Astrocyte (in vitro differentiated cells and primary cell): ENCODE results near the gene ZNF438. TPM values are rescaled to one million over a fixed set of nuclear protein-coding genes. Genes with fewer than 3 reads are reported as not detected.

Experiments used
- DNase-seq: peaks from one replicate; pipeline ENCODE4 v3.0.0-alpha.2; 2010; ENCODE audit warnings: low read depth
- FAIRE-seq: peaks from 2 replicates; lab custom pipeline; 2011; peaks lifted over from hg19 to GRCh38; lab: Jason Lieb, UNC
- H2AFZ ChIP-seq: 2 replicates; pipeline ENCODE4 v1.6.0; 2012; ENCODE audit warnings: low read depth, low read length, inconsistent platforms
- H3K27ac ChIP-seq: 2 replicates; pipeline ENCODE4 v1.5.1; 2011; ENCODE audit warnings: low read depth, low read length, inconsistent platforms
- H3K27me3 ChIP-seq: 2 replicates; pipeline ENCODE4 v1.6.0; 2011; ENCODE audit warnings: low read length, inconsistent platforms; ENCODE audit not compliant: insufficient read depth
- H3K36me3 ChIP-seq: 2 replicates; pipeline ENCODE4 v1.5.1; 2011; ENCODE audit warnings: low read length, inconsistent platforms; ENCODE audit not compliant: insufficient read depth
- H3K4me1 ChIP-seq: 2 replicates; pipeline ENCODE4 v1.5.1; 2011; ENCODE audit warnings: low read length, inconsistent platforms; ENCODE audit not compliant: insufficient read depth
- H3K4me2 ChIP-seq: 2 replicates; pipeline ENCODE4 v1.6.0; 2012; ENCODE audit warnings: low read length, inconsistent platforms
- H3K4me3 ChIP-seq: 2 replicates; pipeline ENCODE4 v1.5.1; 2011; ENCODE audit warnings: low read depth, mild to moderate bottlenecking, low read length, inconsistent platforms; ENCODE audit not compliant: insufficient read depth
- H3K79me2 ChIP-seq: 2 replicates; pipeline ENCODE4 v1.6.0; 2012; ENCODE audit warnings: mild to moderate bottlenecking, low read length, inconsistent platforms; ENCODE audit not compliant: insufficient read depth
- H3K9ac ChIP-seq: 2 replicates; pipeline ENCODE4 v1.6.0; 2012; ENCODE audit warnings: mild to moderate bottlenecking, low read length, inconsistent platforms
- H3K9me3 ChIP-seq: 2 replicates; pipeline ENCODE4 v1.5.1; 2012; ENCODE audit warnings: low read depth, mild to moderate bottlenecking, low read length, inconsistent platforms; ENCODE audit not compliant: insufficient read depth
- H4K20me1 ChIP-seq: 2 replicates; pipeline ENCODE4 v1.6.0; 2012; ENCODE audit warnings: low read length, inconsistent platforms; ENCODE audit not compliant: insufficient read depth
- H3K27ac Mint-ChIP-seq: one replicate; pipeline ENCODE4 v1.8.0; 2021; ENCODE audit warnings: mild to moderate bottlenecking, mixed read lengths; ENCODE audit not compliant: unreplicated experiment
- H3K27me3 Mint-ChIP-seq: one replicate; pipeline ENCODE4 v1.8.0; 2021; ENCODE audit warnings: low read depth, mixed read lengths; ENCODE audit not compliant: unreplicated experiment
- H3K36me3 Mint-ChIP-seq: one replicate; pipeline ENCODE4 v1.8.0; 2021; ENCODE audit warnings: low read depth, mixed read lengths; ENCODE audit not compliant: unreplicated experiment
- H3K4me1 Mint-ChIP-seq: one replicate; pipeline ENCODE4 v1.8.0; 2021; ENCODE audit warnings: low read depth, mixed read lengths; ENCODE audit not compliant: unreplicated experiment
- H3K4me3 Mint-ChIP-seq: one replicate; pipeline ENCODE4 v1.8.0; 2021; ENCODE audit warnings: mild to moderate bottlenecking, moderate library complexity, mixed read lengths; ENCODE audit not compliant: unreplicated experiment
- H3K9me3 Mint-ChIP-seq: one replicate; pipeline ENCODE4 v1.8.0; 2021; ENCODE audit warnings: mild to moderate bottlenecking, mixed read lengths; ENCODE audit not compliant: unreplicated experiment
- EZH2 ChIP-seq: IDR thresholded peaks from 2 replicates; pipeline ENCODE4 v1.6.1; 2012; ENCODE audit warnings: mild to moderate bottlenecking, low read length, inconsistent platforms; ENCODE audit not compliant: insufficient read depth
- total RNA-seq: library from RNA; stranded (reverse); gene quantifications from 2 replicates; pipeline ENCODE4 v1.2.1, GENCODE V29; 2021
- TF ChIP-seq, protein P1 (sequence below): IDR thresholded peaks from 2 replicates; pipeline ENCODE4 v1.5.1; 2011; ENCODE audit warnings: low read depth, mild to moderate bottlenecking, inconsistent platforms, low read length, moderate library complexity; ENCODE audit not compliant: insufficient read depth

ZNF438 gene
- total RNA-seq, 1 donor from 2014 or later, result 2.2 TPM

DNA sequence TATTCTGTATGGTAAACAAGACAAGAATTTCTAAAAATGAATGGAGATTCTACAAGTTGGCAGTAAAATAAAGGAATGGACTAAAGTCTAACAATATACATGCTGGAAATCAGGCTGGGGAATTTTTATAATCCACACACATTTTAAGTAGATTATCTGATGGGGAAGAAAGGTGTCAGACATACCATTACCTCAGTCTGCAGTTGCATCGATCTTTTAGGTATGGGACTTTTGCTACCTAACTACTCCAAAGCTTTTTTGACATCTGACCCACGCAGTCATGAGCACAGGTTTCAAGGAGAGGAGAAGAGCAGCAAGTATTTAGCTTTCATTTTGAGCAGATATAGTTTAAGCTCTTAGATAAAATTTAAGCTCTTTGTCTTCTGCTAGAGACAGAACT, 113.0 kb downstream of the ZNF438 start:
- Histone ChIP-seq H3K9ac (no peak overlapping the region), H3K4me2 (no peak overlapping the region), H3K36me3 (no peaks in the 10 kb centered on the region), H3K4me3 (no peak overlapping the region), H3K9me3 (no peaks in the 10 kb centered on the region), H4K20me1 (no peaks in the 10 kb centered on the region), H3K27me3 (no peaks in the 10 kb centered on the region), H2AFZ (no peak overlapping the region), H3K4me1 (no peaks in the 10 kb centered on the region), H3K79me2 (no peaks in the 10 kb centered on the region), H3K27ac (no peak overlapping the region)
- Mint-ChIP-seq H3K4me1 (no peaks in the 10 kb centered on the region), H3K9me3 (peaks cover 1% of the 10 kb centered on the region), H3K4me3 (no peak overlapping the region), H3K36me3 (no peaks in the 10 kb centered on the region), H3K27ac (no peak overlapping the region), H3K27me3 (no peaks in the 10 kb centered on the region)
- DNase-seq (no peak), FAIRE-seq (no peak)
- TF ChIP-seq, protein P1, sequence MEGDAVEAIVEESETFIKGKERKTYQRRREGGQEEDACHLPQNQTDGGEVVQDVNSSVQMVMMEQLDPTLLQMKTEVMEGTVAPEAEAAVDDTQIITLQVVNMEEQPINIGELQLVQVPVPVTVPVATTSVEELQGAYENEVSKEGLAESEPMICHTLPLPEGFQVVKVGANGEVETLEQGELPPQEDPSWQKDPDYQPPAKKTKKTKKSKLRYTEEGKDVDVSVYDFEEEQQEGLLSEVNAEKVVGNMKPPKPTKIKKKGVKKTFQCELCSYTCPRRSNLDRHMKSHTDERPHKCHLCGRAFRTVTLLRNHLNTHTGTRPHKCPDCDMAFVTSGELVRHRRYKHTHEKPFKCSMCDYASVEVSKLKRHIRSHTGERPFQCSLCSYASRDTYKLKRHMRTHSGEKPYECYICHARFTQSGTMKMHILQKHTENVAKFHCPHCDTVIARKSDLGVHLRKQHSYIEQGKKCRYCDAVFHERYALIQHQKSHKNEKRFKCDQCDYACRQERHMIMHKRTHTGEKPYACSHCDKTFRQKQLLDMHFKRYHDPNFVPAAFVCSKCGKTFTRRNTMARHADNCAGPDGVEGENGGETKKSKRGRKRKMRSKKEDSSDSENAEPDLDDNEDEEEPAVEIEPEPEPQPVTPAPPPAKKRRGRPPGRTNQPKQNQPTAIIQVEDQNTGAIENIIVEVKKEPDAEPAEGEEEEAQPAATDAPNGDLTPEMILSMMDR, result no peak
- no peak for TF ChIP-seq EZH2

DNA sequence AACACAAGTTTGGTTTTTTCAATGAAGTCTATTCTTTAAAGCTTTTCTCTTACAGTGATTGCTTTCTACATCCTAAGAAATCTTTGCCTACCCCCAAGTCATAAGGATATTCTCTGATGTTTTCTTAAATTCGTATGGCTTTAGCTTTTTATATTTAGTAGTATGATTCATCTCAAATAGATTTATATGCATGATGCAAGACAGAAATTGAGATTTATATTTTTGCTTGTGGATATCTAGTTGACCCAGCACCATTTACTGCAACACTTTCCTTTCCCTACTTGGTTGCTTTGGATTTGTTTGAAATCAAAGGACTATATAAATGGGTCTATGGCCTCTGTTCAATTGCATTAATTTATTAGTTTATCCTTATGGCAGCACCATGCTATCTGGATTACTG, 113.9 kb downstream of the ZNF438 start:
- Histone ChIP-seq H3K79me2 (no peaks in the 10 kb centered on the region), H4K20me1 (no peaks in the 10 kb centered on the region), H3K9ac (no peak overlapping the region), H3K4me2 (no peak overlapping the region), H3K4me1 (no peaks in the 10 kb centered on the region), H3K4me3 (no peak overlapping the region), H3K36me3 (no peaks in the 10 kb centered on the region), H3K9me3 (no peaks in the 10 kb centered on the region), H2AFZ (no peak overlapping the region), H3K27ac (no peak overlapping the region), H3K27me3 (no peaks in the 10 kb centered on the region)
- no peak for FAIRE-seq
- Mint-ChIP-seq H3K4me3 (no peak overlapping the region), H3K27me3 (no peaks in the 10 kb centered on the region), H3K9me3 (peaks cover 1% of the 10 kb centered on the region), H3K4me1 (no peaks in the 10 kb centered on the region), H3K36me3 (no peaks in the 10 kb centered on the region), H3K27ac (no peak overlapping the region)
- DNase-seq, result no peak
- TF ChIP-seq EZH2, result no peak
- TF ChIP-seq, protein P1, result no peak

DNA sequence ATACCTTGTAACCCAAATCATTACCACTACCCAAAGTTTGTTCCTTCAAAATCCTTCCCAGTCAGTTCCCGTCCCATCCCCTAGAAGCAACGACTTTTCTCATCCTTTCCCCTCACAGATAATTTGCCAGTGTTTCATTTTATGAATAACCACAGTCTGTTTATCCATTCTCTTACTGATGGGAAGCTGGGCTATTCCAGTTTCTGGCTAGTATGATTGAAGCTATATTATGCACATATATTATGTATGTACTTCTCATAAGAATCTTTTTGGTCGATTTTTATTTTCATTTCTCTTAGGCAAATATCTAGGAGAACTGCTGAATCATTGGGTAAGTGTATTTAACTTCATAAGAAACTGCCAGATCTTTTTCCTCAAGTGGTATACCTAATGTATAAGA, 114.6 kb downstream of the ZNF438 start:
- H3K79me2 ChIP-seq, result no peaks in the 10 kb centered on the region
- FAIRE-seq (no peak), DNase-seq (no peak)
- H3K4me3 ChIP-seq, result no peak overlapping the region
- peaks cover 1% of the 10 kb centered on the region for H3K9me3 Mint-ChIP-seq
- no peak overlapping the region for H3K4me2 ChIP-seq
- H2AFZ ChIP-seq, result no peak overlapping the region
- no peak for TF ChIP-seq EZH2
- TF ChIP-seq, protein P1, result no peak
- H3K4me1 Mint-ChIP-seq, result no peaks in the 10 kb centered on the region
- no peaks in the 10 kb centered on the region for H4K20me1 ChIP-seq
- no peak overlapping the region for H3K27ac Mint-ChIP-seq
- no peaks in the 10 kb centered on the region for H3K27me3 ChIP-seq
- H3K27me3 Mint-ChIP-seq, result no peaks in the 10 kb centered on the region
- H3K9ac ChIP-seq, result no peak overlapping the region
- no peaks in the 10 kb centered on the region for H3K9me3 ChIP-seq
- H3K4me1 ChIP-seq, result no peaks in the 10 kb centered on the region
- no peaks in the 10 kb centered on the region for H3K36me3 Mint-ChIP-seq
- H3K4me3 Mint-ChIP-seq, result no peak overlapping the region
- no peak overlapping the region for H3K27ac ChIP-seq
- no peaks in the 10 kb centered on the region for H3K36me3 ChIP-seq
